ENCODE data around the gene CFLAR.

Gene CFLAR

GRCh38 chr2:201139836-201140604 lies 24.1 kb downstream of the CFLAR start:
- Histone ChIP-seq H3K4me2 (ENCODE audit: low read depth, low read length, poor library complexity, severe bottlenecking) (no peak overlapping the region), H3K36me3 (ENCODE audit: insufficient read depth, low read length) (peaks cover 83% of the 10 kb centered on the region; the same call in 1 of the 2 replicates), H3K79me2 (ENCODE audit: insufficient read depth, low read length) (no peaks in the 10 kb centered on the region), H3K9me3 (ENCODE audit: insufficient read depth, low read depth, low read length) (no peaks in the 10 kb centered on the region), H2AFZ (ENCODE audit: low read length) (no peak overlapping the region), H3K4me3 (ENCODE audit: low read length, poor library complexity, severe bottlenecking) (no peak overlapping the region), H3K27me3 (ENCODE audit: insufficient read depth, low read length, poor library complexity, severe bottlenecking) (no peaks in the 10 kb centered on the region), H4K20me1 (ENCODE audit: insufficient read depth, low read length, poor library complexity, severe bottlenecking) (no peaks in the 10 kb centered on the region), H3K9me2 (replicated peaks; ENCODE audit: low read depth, low read length) (no peaks in the 10 kb centered on the region), H3K4me1 (ENCODE audit: insufficient read depth, low read length, poor library complexity, severe bottlenecking) (no peaks in the 10 kb centered on the region), H3F3A (ENCODE audit: low read depth) (no peaks in the 10 kb centered on the region), H3K9ac (ENCODE audit: low read depth, low read length, poor library complexity, severe bottlenecking) (no peak overlapping the region)
- no peak for TF ChIP-seq EZH2phosphoT487 (IDR thresholded peaks at IDR 0.05; ENCODE audit: borderline replicate concordance)
- TF ChIP-seq CTCF (conservative IDR thresholded peaks at IDR 0.05; ENCODE audit: low read length): no peak

- H3K79me2 ChIP-seq (ENCODE audit: insufficient read depth, low read length): no peaks in the 10 kb centered on the region
- H3K9me3 ChIP-seq (ENCODE audit: insufficient read depth, low read depth, low read length): no peaks in the 10 kb centered on the region
- no peaks in the 10 kb centered on the region for H4K20me1 ChIP-seq (ENCODE audit: insufficient read depth, low read length, poor library complexity, severe bottlenecking)
- H3K4me2 ChIP-seq (ENCODE audit: low read depth, low read length, poor library complexity, severe bottlenecking): no peak overlapping the region
- no peak overlapping the region for H2AFZ ChIP-seq (ENCODE audit: low read length)
- TF ChIP-seq CTCF (conservative IDR thresholded peaks at IDR 0.05; ENCODE audit: low read length) (no peak), EZH2phosphoT487 (IDR thresholded peaks at IDR 0.05; ENCODE audit: borderline replicate concordance) (no peak)
- no peaks in the 10 kb centered on the region for H3K4me1 ChIP-seq (ENCODE audit: insufficient read depth, low read length, poor library complexity, severe bottlenecking)
- no peaks in the 10 kb centered on the region for H3K27me3 ChIP-seq (ENCODE audit: insufficient read depth, low read length, poor library complexity, severe bottlenecking)
- H3K9me2 ChIP-seq (replicated peaks; ENCODE audit: low read depth, low read length): no peaks in the 10 kb centered on the region
- H3K4me3 ChIP-seq (ENCODE audit: low read length, poor library complexity, severe bottlenecking): no peak overlapping the region
- H3F3A ChIP-seq (ENCODE audit: low read depth): no peaks in the 10 kb centered on the region
- no peak overlapping the region for H3K9ac ChIP-seq (ENCODE audit: low read depth, low read length, poor library complexity, severe bottlenecking)
- peaks cover 56% of the 10 kb centered on the region; the same call in 1 of the 2 replicates for H3K36me3 ChIP-seq (ENCODE audit: insufficient read depth, low read length)
Measured at GRCh38 chr2:201144101-201145051, 28.4 kb downstream of the CFLAR start.

GRCh38 chr2:201148434-201148990 lies 32.5 kb downstream of the CFLAR start:
- H3K9ac ChIP-seq (ENCODE audit: low read depth, low read length, poor library complexity, severe bottlenecking): no peak overlapping the region
- H3K9me2 ChIP-seq (replicated peaks; ENCODE audit: low read depth, low read length): no peaks in the 10 kb centered on the region
- TF ChIP-seq CTCF (conservative IDR thresholded peaks at IDR 0.05; ENCODE audit: low read length) (no peak), EZH2phosphoT487 (IDR thresholded peaks at IDR 0.05; ENCODE audit: borderline replicate concordance) (no peak)
- H3K4me2 ChIP-seq (ENCODE audit: low read depth, low read length, poor library complexity, severe bottlenecking): no peak overlapping the region
- H4K20me1 ChIP-seq (ENCODE audit: insufficient read depth, low read length, poor library complexity, severe bottlenecking): no peaks in the 10 kb centered on the region
- H3K4me1 ChIP-seq (ENCODE audit: insufficient read depth, low read length, poor library complexity, severe bottlenecking): peaks cover 3% of the 10 kb centered on the region
- H3K27me3 ChIP-seq (ENCODE audit: insufficient read depth, low read length, poor library complexity, severe bottlenecking): no peaks in the 10 kb centered on the region
- peaks cover 34% of the 10 kb centered on the region; the same call in 1 of the 2 replicates for H3K36me3 ChIP-seq (ENCODE audit: insufficient read depth, low read length)
- H3F3A ChIP-seq (ENCODE audit: low read depth): no peaks in the 10 kb centered on the region
- no peak overlapping the region for H2AFZ ChIP-seq (ENCODE audit: low read length)
- H3K9me3 ChIP-seq (ENCODE audit: insufficient read depth, low read depth, low read length): no peaks in the 10 kb centered on the region
- H3K4me3 ChIP-seq (ENCODE audit: low read length, poor library complexity, severe bottlenecking): no peak overlapping the region
- H3K79me2 ChIP-seq (ENCODE audit: insufficient read depth, low read length): no peaks in the 10 kb centered on the region

Measured in Loucy (cell line).